ENCODE data around the gene RAB1B. TPM values are rescaled to one million over a fixed set of nuclear protein-coding genes. Genes with fewer than 3 reads are reported as not detected.

RAB1B gene
- total RNA-seq, 1 donor from 2014 or later = 120 TPM

DNA sequence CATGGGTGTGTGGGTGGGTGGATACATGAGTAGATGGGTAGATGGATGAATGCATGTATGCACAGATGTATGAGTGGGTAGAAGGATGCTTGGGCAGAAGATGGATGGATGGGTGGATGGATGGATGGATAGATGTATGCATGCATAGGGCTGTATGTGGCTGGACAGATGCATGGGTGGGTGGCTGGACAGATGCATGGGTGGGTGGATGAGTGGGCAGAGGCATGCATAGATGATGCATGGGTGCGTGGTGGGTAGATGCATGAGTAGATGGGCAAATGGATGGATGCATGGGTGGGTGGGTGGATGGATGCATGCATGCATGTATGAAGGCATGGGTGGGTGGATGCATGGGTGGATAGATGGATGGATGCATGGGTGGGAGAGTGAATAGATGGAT lies 55.2 kb downstream of the RAB1B start:
- Histone ChIP-seq H3K27ac (ENCODE audit: low read depth, low read length) (no peak overlapping the region), H3K4me3 (ENCODE audit: insufficient read depth, low read depth, low read length) (no peak overlapping the region), H3K9me3 (ENCODE audit: insufficient read depth, low read depth, low read length) (no peaks in the 10 kb centered on the region), H4K20me1 (ENCODE audit: insufficient read depth, low read length) (no peaks in the 10 kb centered on the region), H3K9ac (ENCODE audit: low read length) (no peak overlapping the region), H3K4me1 (ENCODE audit: insufficient read depth, low read length) (peaks cover 47% of the 10 kb centered on the region), H3K79me2 (ENCODE audit: insufficient read depth, low read length) (no peaks in the 10 kb centered on the region), H3K36me3 (ENCODE audit: insufficient read depth, low read length) (no peaks in the 10 kb centered on the region), H2AFZ (ENCODE audit: low read depth, low read length) (no peak overlapping the region), H3K27me3 (ENCODE audit: insufficient read depth, low read length) (no peaks in the 10 kb centered on the region), H3K4me2 (ENCODE audit: low read length) (no peak overlapping the region)
- FAIRE-seq = no peak
- Mint-ChIP-seq H3K27ac (ENCODE audit: unreplicated experiment) (no peak overlapping the region), H3K4me1 (ENCODE audit: low read depth, unreplicated experiment) (peaks cover 45% of the 10 kb centered on the region), H3K27me3 (ENCODE audit: low read depth, unreplicated experiment) (no peaks in the 10 kb centered on the region), H3K9me3 (ENCODE audit: unreplicated experiment) (peaks cover 13% of the 10 kb centered on the region), H3K36me3 (ENCODE audit: low read depth, unreplicated experiment) (peaks cover 6% of the 10 kb centered on the region), H3K4me3 (ENCODE audit: unreplicated experiment) (no peak overlapping the region)
- TF ChIP-seq EZH2 (IDR thresholded peaks at IDR 0.05; ENCODE audit: insufficient read depth, low read length) (no peak), CTCF (IDR thresholded peaks at IDR 0.05; ENCODE audit: insufficient read depth, low read depth, low read length) (no peak)
- no peak for DNase-seq (ENCODE audit: low read depth)

GRCh38 chr11:66324664-66325063 lies 56.2 kb downstream of the RAB1B start:
- Histone ChIP-seq H3K4me1 (ENCODE audit: insufficient read depth, low read length) (peaks cover 46% of the 10 kb centered on the region), H3K27me3 (ENCODE audit: insufficient read depth, low read length) (no peaks in the 10 kb centered on the region), H3K4me3 (ENCODE audit: insufficient read depth, low read depth, low read length) (no peak overlapping the region), H4K20me1 (ENCODE audit: insufficient read depth, low read length) (no peaks in the 10 kb centered on the region), H2AFZ (ENCODE audit: low read depth, low read length) (no peak overlapping the region), H3K27ac (ENCODE audit: low read depth, low read length) (peak overlapping the region; percentile 32), H3K79me2 (ENCODE audit: insufficient read depth, low read length) (no peaks in the 10 kb centered on the region), H3K9ac (ENCODE audit: low read length) (no peak overlapping the region), H3K4me2 (ENCODE audit: low read length) (peak overlapping the region; percentile 39), H3K9me3 (ENCODE audit: insufficient read depth, low read depth, low read length) (no peaks in the 10 kb centered on the region), H3K36me3 (ENCODE audit: insufficient read depth, low read length) (no peaks in the 10 kb centered on the region)
- DNase-seq (ENCODE audit: low read depth) = no peak
- TF ChIP-seq EZH2 (IDR thresholded peaks at IDR 0.05; ENCODE audit: insufficient read depth, low read length) (no peak), CTCF (IDR thresholded peaks at IDR 0.05; ENCODE audit: insufficient read depth, low read depth, low read length) (no peak)
- Mint-ChIP-seq H3K27ac (ENCODE audit: unreplicated experiment) (peak overlapping the region; percentile 72), H3K36me3 (ENCODE audit: low read depth, unreplicated experiment) (peaks cover 2% of the 10 kb centered on the region), H3K27me3 (ENCODE audit: low read depth, unreplicated experiment) (no peaks in the 10 kb centered on the region), H3K4me3 (ENCODE audit: unreplicated experiment) (no peak overlapping the region), H3K9me3 (ENCODE audit: unreplicated experiment) (peaks cover 7% of the 10 kb centered on the region), H3K4me1 (ENCODE audit: low read depth, unreplicated experiment) (peaks cover 39% of the 10 kb centered on the region)
- FAIRE-seq = no peak

GRCh38 chr11:66325263-66325671 lies 56.8 kb downstream of the RAB1B start:
- no peak overlapping the region for H3K4me3 Mint-ChIP-seq (ENCODE audit: unreplicated experiment)
- FAIRE-seq (no peak), DNase-seq (ENCODE audit: low read depth) (no peak)
- no peak for TF ChIP-seq CTCF (IDR thresholded peaks at IDR 0.05; ENCODE audit: insufficient read depth, low read depth, low read length)
- TF ChIP-seq EZH2 (IDR thresholded peaks at IDR 0.05; ENCODE audit: insufficient read depth, low read length) = no peak
- H3K4me1 ChIP-seq (ENCODE audit: insufficient read depth, low read length) = peaks cover 46% of the 10 kb centered on the region
- no peaks in the 10 kb centered on the region for H4K20me1 ChIP-seq (ENCODE audit: insufficient read depth, low read length)
- peaks cover 4% of the 10 kb centered on the region for H3K9me3 Mint-ChIP-seq (ENCODE audit: unreplicated experiment)
- H3K9ac ChIP-seq (ENCODE audit: low read length) = no peak overlapping the region
- H2AFZ ChIP-seq (ENCODE audit: low read depth, low read length) = no peak overlapping the region
- H3K9me3 ChIP-seq (ENCODE audit: insufficient read depth, low read depth, low read length) = no peaks in the 10 kb centered on the region
- H3K27ac Mint-ChIP-seq (ENCODE audit: unreplicated experiment) = peak overlapping the region; percentile 24
- H3K27me3 ChIP-seq (ENCODE audit: insufficient read depth, low read length) = no peaks in the 10 kb centered on the region
- peak overlapping the region; percentile 39 for H3K4me2 ChIP-seq (ENCODE audit: low read length)
- peak overlapping the region; percentile 32 for H3K27ac ChIP-seq (ENCODE audit: low read depth, low read length)
- H3K79me2 ChIP-seq (ENCODE audit: insufficient read depth, low read length) = no peaks in the 10 kb centered on the region
- no peaks in the 10 kb centered on the region for H3K36me3 Mint-ChIP-seq (ENCODE audit: low read depth, unreplicated experiment)
- H3K4me3 ChIP-seq (ENCODE audit: insufficient read depth, low read depth, low read length) = no peak overlapping the region
- H3K27me3 Mint-ChIP-seq (ENCODE audit: low read depth, unreplicated experiment) = no peaks in the 10 kb centered on the region
- peaks cover 39% of the 10 kb centered on the region for H3K4me1 Mint-ChIP-seq (ENCODE audit: low read depth, unreplicated experiment)
- no peaks in the 10 kb centered on the region for H3K36me3 ChIP-seq (ENCODE audit: insufficient read depth, low read length)

Measured in astrocyte (in vitro differentiated cells and primary cell).